ENCODE measurements around the gene CNGA2. TPM values are rescaled to one million over a fixed set of nuclear protein-coding genes. Genes with fewer than 3 reads are reported as not detected.

The CNGA2 gene
- total RNA-seq, 3 donors from 2014 or later: not detected

DNA sequence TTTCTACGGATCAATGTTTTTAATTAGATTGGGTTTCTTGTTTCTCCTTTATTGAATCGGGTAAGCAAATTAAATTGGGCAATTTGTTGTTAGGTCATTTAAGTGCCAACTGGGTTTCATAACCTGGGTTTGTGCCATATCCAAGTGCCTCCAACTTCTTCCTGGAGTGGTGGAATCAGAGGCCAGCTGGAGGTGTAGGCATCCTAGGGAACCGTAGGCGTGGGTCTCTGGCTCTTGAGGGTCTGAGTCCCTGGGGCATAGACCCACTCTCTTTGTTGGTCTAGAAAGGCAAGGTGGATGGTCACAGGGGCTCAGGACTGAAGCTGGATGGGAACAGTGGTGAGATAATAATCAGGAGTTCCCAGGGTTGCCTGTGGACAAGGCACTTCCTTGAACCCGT is 18.3 kb downstream of the CNGA2 start:
- no peaks in the 10 kb centered on the region for H3K36me3 Mint-ChIP-seq (ENCODE audit: insufficient read depth)
- H3K4me3 Mint-ChIP-seq: no peak overlapping the region
- DNase-seq (no peak), ATAC-seq (no peak)
- no peaks in the 10 kb centered on the region for H3K4me1 Mint-ChIP-seq (ENCODE audit: low read depth)
- H3K9me3 Mint-ChIP-seq: no peaks in the 10 kb centered on the region
- H3K27me3 Mint-ChIP-seq (ENCODE audit: low read depth): peaks cover 10% of the 10 kb centered on the region

DNA sequence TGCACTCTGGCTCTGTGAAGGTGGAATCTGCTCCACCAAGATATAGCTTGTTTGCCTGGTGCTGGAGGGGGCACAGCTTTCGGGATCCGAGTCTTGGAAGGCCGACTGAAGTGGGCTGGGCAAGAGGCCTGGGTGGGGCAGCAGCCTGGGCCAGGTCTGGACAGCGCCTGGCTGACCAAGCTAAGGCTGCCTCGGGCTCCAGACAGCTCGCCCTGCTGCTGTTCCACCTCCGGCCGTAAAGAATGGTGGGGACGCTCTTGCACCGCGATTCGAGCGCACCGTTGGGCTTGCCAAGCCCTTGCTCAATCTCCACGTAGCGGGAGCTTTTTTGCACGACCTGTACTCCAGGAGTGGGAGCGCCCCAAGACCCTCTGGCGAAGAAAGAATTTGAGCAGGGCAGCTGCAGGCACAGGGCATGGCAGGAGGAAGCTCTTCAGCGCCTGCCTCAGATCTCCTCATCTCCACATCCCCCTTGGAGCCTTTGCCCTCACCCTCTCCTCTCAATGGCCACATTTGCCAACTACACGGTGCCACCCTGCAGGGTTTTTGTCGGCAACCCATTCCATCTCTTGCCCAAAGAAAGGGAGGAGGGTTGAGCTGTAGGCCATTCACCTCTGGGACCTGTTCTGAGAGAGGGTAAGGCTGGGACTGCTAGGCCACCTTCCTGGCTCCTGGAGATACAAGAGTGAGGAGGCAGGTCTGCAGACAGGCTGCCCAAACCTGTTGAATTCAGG is 18.9 kb downstream of the CNGA2 start:
- no peak overlapping the region for H3K4me3 Mint-ChIP-seq
- peaks cover 10% of the 10 kb centered on the region for H3K27me3 Mint-ChIP-seq (ENCODE audit: low read depth)
- H3K9me3 Mint-ChIP-seq: no peaks in the 10 kb centered on the region
- no peak for DNase-seq
- ATAC-seq: peak in 1 of 2 donors; percentile 30
- H3K4me1 Mint-ChIP-seq (ENCODE audit: low read depth): no peaks in the 10 kb centered on the region
- no peaks in the 10 kb centered on the region for H3K36me3 Mint-ChIP-seq (ENCODE audit: insufficient read depth)

DNA sequence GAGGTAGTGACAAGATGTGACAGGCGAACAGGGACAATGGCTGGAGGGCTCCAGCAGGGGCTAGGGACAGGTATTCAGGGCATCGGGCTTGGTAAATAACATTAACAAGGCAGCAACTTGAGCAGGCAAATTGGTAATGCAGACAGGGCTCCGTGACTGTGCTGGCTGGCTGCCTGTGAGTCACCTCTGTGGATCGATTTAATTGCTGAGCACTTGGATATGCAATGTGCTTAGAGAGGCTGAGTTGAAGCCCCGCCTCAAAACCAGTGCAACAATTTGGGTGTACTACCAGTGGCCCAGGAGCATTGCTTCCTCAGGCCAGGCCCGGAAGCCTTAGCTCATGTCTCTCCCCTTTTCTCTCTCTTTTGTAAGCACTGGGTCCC is 19.5 kb downstream of the CNGA2 start:
- Mint-ChIP-seq H3K36me3 (ENCODE audit: insufficient read depth) (no peaks in the 10 kb centered on the region), H3K27me3 (ENCODE audit: low read depth) (peaks cover 10% of the 10 kb centered on the region), H3K4me1 (ENCODE audit: low read depth) (no peaks in the 10 kb centered on the region), H3K4me3 (no peak overlapping the region), H3K9me3 (no peaks in the 10 kb centered on the region)
- DNase-seq: no peak
- no peak for ATAC-seq

DNA sequence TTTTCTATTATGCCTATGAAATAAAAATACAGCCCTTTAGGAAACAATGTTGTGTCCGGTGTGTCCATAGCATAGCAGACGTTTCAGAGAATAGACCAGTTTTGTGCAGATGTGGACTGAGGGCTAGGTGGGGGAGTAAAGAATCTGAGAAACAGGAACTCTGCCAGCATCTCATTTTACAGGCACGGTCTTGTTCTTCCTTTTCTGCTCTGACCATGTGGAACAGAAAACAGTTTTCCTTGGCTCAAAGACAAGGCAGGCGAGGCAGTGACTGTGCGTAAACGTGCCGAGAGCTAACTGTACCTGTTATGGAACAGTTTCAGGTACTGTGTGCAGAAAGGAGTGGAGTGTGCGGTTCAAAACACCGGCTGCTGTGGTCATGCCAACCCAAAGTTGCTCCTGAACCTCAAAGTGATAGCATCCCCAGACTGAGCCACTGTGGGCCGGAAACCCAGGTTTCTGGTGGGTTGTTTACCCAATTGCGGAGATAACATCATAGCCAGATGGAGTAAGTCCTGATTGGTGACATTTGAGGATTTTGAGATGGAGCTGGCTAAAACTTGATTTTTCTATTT is 20.2 kb downstream of the CNGA2 start:
- Mint-ChIP-seq H3K27me3 (ENCODE audit: low read depth) (peaks cover 10% of the 10 kb centered on the region), H3K4me1 (ENCODE audit: low read depth) (no peaks in the 10 kb centered on the region), H3K36me3 (ENCODE audit: insufficient read depth) (no peaks in the 10 kb centered on the region), H3K9me3 (no peaks in the 10 kb centered on the region), H3K4me3 (no peak overlapping the region)
- ATAC-seq (no peak), DNase-seq (no peak)

DNA sequence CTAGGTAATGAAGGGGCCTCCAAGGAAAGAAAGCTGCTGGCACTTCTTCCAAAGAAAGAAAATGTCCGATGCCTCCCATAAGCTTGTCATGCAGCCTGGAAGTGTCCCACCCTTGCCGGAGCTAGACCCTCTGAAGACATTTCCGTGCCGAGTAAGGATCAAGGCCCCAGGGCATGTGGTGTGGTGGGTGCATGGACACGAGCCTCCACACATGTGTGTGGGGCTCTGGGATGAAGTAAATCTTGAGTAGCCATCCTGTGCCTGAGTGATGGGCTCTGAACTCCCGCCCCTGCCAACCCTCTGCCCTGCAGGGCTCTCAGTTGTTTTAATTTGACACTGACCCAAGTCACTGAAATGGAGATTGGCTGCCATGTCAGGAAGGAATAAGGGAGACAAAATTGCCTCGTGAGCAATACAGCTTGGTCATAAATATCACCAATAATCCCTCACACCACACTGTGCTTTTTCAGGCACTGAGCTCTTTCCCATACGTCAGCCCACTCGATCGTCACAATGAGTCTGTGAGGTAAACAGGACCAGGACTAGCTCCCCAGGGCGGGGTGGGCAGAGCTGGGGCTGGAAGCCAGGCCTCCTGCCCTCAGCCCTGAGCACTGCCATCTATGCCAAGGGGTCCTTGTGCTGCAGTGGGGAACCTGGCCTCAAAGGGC is 24.6 kb downstream of the CNGA2 start:
- H3K4me3 Mint-ChIP-seq: no peak overlapping the region
- H3K36me3 Mint-ChIP-seq (ENCODE audit: insufficient read depth): no peaks in the 10 kb centered on the region
- no peak for DNase-seq
- ATAC-seq: no peak
- no peaks in the 10 kb centered on the region for H3K9me3 Mint-ChIP-seq
- H3K27me3 Mint-ChIP-seq (ENCODE audit: low read depth): no peaks in the 10 kb centered on the region
- H3K4me1 Mint-ChIP-seq (ENCODE audit: low read depth): no peaks in the 10 kb centered on the region

DNA sequence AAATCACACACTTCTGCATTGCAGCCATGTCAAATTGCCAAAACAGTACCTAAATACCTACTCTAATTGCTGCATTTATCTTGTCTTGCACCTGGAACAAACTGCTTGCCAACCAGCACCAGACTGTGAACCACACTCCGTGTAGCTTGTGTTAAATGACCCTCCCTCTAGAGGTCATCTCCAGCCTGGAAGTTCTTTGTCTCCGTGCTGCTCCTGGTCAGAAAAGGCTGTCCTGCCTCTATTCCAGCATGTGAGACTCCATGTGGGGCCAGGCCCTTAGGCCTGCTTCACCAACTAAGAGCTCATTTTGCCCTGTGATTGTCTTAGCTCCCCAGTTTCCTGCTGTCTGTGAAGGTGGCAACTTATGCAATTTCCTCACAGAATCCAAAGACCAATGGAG is 28.3 kb downstream of the CNGA2 start:
- Mint-ChIP-seq H3K9me3 (no peaks in the 10 kb centered on the region), H3K36me3 (ENCODE audit: insufficient read depth) (no peaks in the 10 kb centered on the region), H3K4me1 (ENCODE audit: low read depth) (no peaks in the 10 kb centered on the region), H3K27me3 (ENCODE audit: low read depth) (peaks cover 7% of the 10 kb centered on the region), H3K4me3 (no peak overlapping the region)
- no peak for DNase-seq
- ATAC-seq: no peak

DNA sequence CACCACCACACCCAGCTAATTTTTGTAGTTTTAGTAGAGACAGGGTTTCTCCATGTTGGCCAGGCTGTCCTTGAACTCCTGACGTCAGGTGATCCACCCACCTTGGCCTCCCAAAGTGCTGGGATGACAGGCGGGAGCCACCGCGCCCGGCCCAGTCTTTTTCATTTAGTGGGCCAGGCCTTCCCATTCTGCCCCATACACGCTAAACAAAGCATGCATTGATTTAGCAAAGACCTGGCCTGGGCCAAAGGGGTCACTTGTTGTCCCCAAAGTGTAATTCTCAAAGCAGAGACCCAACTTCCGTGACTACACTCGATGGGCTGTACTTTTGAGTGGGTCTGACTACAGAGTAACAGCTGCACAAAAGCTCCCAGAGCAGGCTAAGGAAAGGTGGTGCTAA is 29.2 kb downstream of the CNGA2 start:
- no peaks in the 10 kb centered on the region for H3K9me3 Mint-ChIP-seq
- H3K4me3 Mint-ChIP-seq: no peak overlapping the region
- H3K4me1 Mint-ChIP-seq (ENCODE audit: low read depth): no peaks in the 10 kb centered on the region
- ATAC-seq: no peak
- H3K36me3 Mint-ChIP-seq (ENCODE audit: insufficient read depth): no peaks in the 10 kb centered on the region
- DNase-seq: no peak
- H3K27me3 Mint-ChIP-seq (ENCODE audit: low read depth): peaks cover 7% of the 10 kb centered on the region

DNA sequence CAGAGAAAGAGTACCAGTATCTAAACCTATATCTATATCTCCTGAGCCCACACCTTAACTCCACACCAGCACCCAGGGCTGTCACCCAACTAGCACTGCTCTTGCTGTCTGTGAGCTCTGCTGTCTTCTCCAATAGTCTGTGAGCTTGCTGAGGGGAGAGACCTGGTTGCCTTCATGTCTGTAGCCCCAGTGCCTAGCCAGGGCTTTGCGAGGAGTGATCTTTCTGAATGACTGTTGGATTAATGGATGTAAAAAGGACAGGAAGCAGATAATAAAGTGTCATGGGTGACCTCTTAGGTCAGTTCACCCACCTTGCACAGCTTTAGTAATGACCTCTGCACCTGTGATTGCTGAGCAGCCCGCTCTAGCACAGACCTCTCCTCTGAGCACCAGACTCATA is 30.5 kb downstream of the CNGA2 start:
- H3K36me3 Mint-ChIP-seq (ENCODE audit: insufficient read depth): no peaks in the 10 kb centered on the region
- DNase-seq (no peak), ATAC-seq (no peak)
- H3K4me3 Mint-ChIP-seq: no peak overlapping the region
- H3K9me3 Mint-ChIP-seq: no peaks in the 10 kb centered on the region
- no peaks in the 10 kb centered on the region for H3K4me1 Mint-ChIP-seq (ENCODE audit: low read depth)
- H3K27me3 Mint-ChIP-seq (ENCODE audit: low read depth): peaks cover 7% of the 10 kb centered on the region

DNA sequence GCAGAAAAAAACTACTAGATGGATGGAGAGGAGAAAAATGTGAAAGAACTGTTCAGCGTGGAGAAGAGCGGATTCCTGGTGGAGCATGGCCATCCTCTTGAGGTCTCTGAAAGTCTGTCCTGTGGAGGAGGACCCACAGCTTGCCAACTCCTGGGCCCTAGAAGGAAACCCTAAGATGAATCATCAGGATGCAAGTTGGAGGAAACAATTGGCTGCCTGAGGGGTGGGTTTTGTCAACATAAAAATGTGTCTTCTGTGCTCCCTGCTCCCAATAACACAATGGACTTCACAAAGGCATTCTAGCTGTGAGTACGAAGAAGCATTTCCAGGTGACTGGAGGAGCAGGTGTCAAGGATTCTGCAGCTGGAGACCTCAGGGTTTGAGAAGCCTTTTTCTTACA is 37.2 kb downstream of the CNGA2 start:
- Mint-ChIP-seq H3K27me3 (ENCODE audit: low read depth) (no peaks in the 10 kb centered on the region), H3K9me3 (no peaks in the 10 kb centered on the region), H3K4me1 (ENCODE audit: low read depth) (no peaks in the 10 kb centered on the region), H3K4me3 (no peak overlapping the region), H3K36me3 (ENCODE audit: insufficient read depth) (no peaks in the 10 kb centered on the region)
- DNase-seq (no peak), ATAC-seq (no peak)

DNA sequence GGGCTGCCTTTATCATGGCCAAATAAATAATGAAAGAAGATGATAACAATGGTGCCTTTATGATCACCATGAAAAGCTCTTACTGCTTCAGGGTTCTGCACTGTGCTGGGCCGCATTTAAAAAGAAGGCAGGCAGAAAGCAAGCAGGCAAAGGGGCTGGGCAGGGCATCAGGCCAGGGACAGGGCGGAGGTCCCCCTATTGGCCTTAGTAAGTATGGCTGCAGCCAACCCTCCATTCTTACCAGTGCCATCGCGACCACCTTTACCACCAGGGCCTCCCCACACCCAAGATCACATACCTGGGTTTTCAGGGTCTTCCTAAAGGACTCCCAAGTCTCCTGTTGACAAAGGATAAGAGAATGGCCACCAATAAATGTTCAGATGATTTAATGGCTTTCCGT is 38.9 kb downstream of the CNGA2 start:
- no peaks in the 10 kb centered on the region for H3K27me3 Mint-ChIP-seq (ENCODE audit: low read depth)
- DNase-seq: no peak
- no peak for ATAC-seq
- H3K9me3 Mint-ChIP-seq: no peaks in the 10 kb centered on the region
- H3K4me1 Mint-ChIP-seq (ENCODE audit: low read depth): no peaks in the 10 kb centered on the region
- no peak overlapping the region for H3K4me3 Mint-ChIP-seq
- no peaks in the 10 kb centered on the region for H3K36me3 Mint-ChIP-seq (ENCODE audit: insufficient read depth)

DNA sequence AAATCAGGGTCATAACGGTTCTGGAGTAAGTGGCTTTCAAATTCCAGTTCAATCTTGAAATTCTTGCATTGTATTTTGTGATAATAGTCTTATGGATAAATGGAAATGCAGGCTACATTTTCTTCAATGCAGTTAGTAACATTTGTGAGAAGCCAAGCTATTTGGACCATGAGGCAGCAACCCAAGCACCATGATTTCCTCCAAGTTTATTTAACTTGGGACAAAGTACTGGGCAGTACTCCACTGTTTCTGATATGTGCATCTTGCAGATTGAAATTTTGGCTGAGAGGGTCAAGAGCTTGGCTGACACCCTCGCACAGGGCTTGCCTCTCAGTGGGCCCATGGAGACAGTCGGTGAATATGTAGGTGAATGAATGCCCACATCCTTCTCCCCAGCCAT is 39.9 kb downstream of the CNGA2 start:
- Mint-ChIP-seq H3K9me3 (no peaks in the 10 kb centered on the region), H3K27me3 (ENCODE audit: low read depth) (no peaks in the 10 kb centered on the region), H3K4me1 (ENCODE audit: low read depth) (no peaks in the 10 kb centered on the region), H3K4me3 (no peak overlapping the region), H3K36me3 (ENCODE audit: insufficient read depth) (no peaks in the 10 kb centered on the region)
- DNase-seq (no peak), ATAC-seq (no peak)

DNA sequence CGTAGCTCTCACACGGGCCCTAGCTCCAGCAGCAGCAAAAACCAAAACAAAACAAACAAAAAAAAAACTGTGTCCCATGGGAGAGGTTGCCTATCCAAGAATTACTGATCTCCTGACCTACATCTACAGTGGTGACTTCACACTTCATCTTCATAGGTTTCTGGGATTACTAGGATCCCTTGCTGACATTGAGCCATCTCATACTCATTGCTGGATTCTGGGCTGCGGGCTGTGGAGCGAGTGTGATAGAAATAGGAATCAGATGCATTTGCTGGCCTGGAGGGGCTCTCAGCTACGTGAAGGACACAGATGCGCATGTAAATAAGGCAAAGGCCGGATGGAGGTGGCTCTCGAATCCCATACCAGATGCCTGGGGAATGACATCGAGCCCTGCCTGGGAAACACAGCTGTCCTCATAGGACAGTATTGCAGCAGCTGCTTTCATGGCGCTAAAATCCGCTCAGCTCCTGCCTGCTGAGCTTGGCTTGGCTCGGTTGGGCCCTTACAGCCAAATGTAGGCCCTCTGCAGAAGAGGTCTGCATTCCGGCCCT is 41.7 kb downstream of the CNGA2 start:
- no peaks in the 10 kb centered on the region for H3K36me3 Mint-ChIP-seq (ENCODE audit: insufficient read depth)
- no peaks in the 10 kb centered on the region for H3K9me3 Mint-ChIP-seq
- no peak for DNase-seq
- no peaks in the 10 kb centered on the region for H3K27me3 Mint-ChIP-seq (ENCODE audit: low read depth)
- ATAC-seq: no peak
- no peaks in the 10 kb centered on the region for H3K4me1 Mint-ChIP-seq (ENCODE audit: low read depth)
- no peak overlapping the region for H3K4me3 Mint-ChIP-seq

DNA sequence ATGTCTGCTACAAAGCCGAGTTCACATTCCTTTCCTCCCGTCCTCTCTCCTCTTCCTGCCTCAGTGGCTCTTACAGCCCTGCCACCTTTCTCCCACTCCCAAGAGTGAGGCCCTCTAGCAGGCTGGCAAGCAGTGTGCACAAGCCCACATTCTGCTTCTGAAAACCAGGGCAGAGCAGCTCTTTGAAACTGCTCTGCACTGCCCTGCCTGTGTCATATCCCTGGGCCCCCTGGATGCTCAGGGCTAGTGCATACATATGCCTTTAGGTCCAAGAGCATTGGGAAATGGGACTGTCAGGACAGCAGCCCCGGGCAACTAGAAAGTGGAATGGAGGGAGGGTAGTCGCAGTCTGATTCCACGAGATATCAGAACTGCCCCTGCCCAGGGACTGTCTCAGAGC is 42.4 kb downstream of the CNGA2 start:
- no peak for DNase-seq
- Mint-ChIP-seq H3K36me3 (ENCODE audit: insufficient read depth) (no peaks in the 10 kb centered on the region), H3K4me3 (no peak overlapping the region), H3K9me3 (no peaks in the 10 kb centered on the region), H3K4me1 (ENCODE audit: low read depth) (no peaks in the 10 kb centered on the region), H3K27me3 (ENCODE audit: low read depth) (no peaks in the 10 kb centered on the region)
- no peak for ATAC-seq

DNA sequence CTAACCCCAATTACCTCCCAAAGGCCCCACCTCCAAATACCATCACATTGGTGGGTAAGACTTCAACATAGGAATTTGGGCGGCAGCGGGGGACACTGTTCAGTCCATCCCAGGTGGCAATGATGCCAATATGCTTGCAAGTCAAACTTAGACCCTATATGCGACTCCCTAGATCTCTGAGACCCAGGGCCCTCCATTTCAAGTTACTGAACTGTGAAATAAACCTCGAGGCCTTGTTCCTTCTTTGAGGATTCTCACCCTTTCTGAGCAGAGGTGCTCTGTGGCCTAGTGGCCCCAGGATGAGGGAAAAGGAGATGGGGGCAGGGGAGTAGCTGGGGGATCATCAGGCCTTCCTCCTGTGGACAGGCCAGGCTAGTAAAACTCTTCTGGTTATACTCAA is 44.7 kb downstream of the CNGA2 start:
- no peaks in the 10 kb centered on the region for H3K9me3 Mint-ChIP-seq
- ATAC-seq (no peak), DNase-seq (no peak)
- H3K4me1 Mint-ChIP-seq (ENCODE audit: low read depth): no peaks in the 10 kb centered on the region
- no peak overlapping the region for H3K4me3 Mint-ChIP-seq
- H3K27me3 Mint-ChIP-seq (ENCODE audit: low read depth): no peaks in the 10 kb centered on the region
- no peaks in the 10 kb centered on the region for H3K36me3 Mint-ChIP-seq (ENCODE audit: insufficient read depth)

DNA sequence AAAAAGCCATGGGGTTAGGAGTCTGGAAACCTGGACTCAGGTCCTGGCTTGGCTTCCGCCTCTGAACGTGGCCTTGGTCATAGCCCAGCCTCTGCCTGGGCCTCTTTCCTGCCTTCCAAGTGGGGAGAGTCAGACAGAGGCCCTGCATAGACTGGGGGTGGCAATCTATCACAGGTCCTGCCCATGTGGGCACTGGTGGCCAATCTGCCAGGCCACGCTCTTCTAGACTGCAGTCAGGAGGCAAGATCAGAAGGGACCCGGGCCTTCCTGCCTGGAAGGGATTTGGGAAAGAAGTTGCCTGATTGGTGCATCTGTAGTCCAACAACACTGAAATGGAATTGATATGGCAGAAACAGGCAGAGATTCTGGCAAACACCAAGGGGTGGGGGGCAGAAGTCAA is 46.1 kb downstream of the CNGA2 start:
- H3K36me3 Mint-ChIP-seq (ENCODE audit: insufficient read depth): no peaks in the 10 kb centered on the region
- no peaks in the 10 kb centered on the region for H3K4me1 Mint-ChIP-seq (ENCODE audit: low read depth)
- DNase-seq: no peak
- no peak for ATAC-seq
- H3K27me3 Mint-ChIP-seq (ENCODE audit: low read depth): no peaks in the 10 kb centered on the region
- H3K9me3 Mint-ChIP-seq: no peaks in the 10 kb centered on the region
- H3K4me3 Mint-ChIP-seq: no peak overlapping the region
